ENCODE data around the gene HTT.

DNA sequence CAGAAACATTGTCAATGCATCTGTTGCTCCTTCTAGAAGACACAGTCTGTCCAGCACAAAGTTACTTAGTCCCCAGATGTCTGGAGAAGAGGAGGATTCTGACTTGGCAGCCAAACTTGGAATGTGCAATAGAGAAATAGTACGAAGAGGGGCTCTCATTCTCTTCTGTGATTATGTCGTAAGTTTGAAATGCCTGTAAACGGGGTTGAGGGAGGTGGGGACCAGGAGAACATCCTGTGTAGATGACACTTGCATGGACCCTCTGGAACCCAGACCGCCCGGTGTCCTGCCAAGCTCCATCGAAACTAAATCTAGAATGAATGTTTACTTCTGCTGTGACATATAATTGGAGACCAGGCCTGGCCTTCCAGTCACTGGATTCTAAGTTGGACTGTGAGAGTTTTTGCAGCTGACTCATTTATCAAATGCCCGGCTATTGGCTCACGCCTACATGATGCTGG is 129.5 kb downstream of the HTT start:
- TF ChIP-seq CTCF (optimal IDR thresholded peaks at IDR 0.05 in 1 of 3, IDR thresholded peaks at IDR 0.05 in 1 of 3, conservative IDR thresholded peaks at IDR 0.05 in 1 of 3; ENCODE audit: extremely low read depth in 1 of 3, insufficient read depth in 2 of 3, low read length in 3 of 3), result no peak
- no peak for TF ChIP-seq EZH2 (IDR thresholded peaks at IDR 0.05; ENCODE audit: low read length)
